ENCODE measurements around the gene THAP8.
"Not testable (repeated sequence)": the region's sequence is repeated elsewhere in the genome, so short reads cannot be mapped to it uniquely, and the experiment has no call there.

Gene THAP8

DNA sequence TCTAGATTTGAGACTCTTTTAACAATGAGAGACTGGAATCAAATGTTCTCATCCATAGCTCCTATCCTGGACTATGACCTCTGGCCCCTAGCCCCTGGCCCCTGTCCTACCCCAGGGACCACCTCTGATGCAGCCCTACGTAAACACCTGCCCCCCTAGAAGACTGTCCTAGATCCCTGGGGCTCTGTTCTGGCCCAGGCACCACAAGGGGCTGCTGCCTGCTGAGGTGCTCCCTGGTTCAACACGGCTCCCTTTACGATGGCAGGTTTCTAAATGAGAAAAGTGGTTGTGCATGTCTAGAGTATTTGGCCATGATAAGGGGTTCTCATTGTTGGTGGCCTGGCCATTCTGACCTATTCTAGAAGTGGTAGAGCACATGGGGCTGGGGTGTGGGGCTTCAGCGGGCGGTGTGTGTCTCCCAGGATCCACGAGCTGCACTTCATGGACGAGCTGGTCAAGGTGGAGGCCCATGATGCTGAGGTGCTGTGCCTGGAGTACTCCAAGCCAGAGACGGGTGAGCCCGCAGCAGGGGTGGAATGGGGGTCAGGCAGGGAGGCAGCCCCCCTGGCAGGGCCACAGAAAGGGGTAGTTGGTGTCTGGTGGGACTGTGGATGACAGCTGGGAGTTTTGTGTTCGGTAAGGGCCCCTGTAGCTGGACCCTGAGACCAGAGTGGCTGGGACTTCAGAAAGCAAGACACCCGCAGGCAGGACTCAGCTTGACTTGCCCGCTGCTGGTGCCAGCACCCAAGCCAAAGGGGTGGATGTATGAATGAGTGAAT, 30.3 kb upstream of the THAP8 start:
- DNase-seq (ENCODE audit: extremely low spot score): no peak
- TF ChIP-seq FOXK2 (IDR thresholded peaks at IDR 0.05): no peak
- TF ChIP-seq CTBP1 (IDR thresholded peaks at IDR 0.05; ENCODE audit: borderline replicate concordance): no peak
- TF ChIP-seq ZNF384 (IDR thresholded peaks at IDR 0.05): no peak
- TF ChIP-seq SUZ12 (IDR thresholded peaks at IDR 0.05): no peak
- TF ChIP-seq LEF1 (IDR thresholded peaks at IDR 0.05; ENCODE audit: borderline replicate concordance): no peak
- TF ChIP-seq FOXM1 (IDR thresholded peaks at IDR 0.05; ENCODE audit: borderline replicate concordance): no peak
- TF ChIP-seq BHLHE40 (IDR thresholded peaks at IDR 0.05; ENCODE audit: borderline replicate concordance): no peak
- CTCF ChIA-PET: no interaction called here
- POLR2A ChIA-PET: no interaction called here

DNA sequence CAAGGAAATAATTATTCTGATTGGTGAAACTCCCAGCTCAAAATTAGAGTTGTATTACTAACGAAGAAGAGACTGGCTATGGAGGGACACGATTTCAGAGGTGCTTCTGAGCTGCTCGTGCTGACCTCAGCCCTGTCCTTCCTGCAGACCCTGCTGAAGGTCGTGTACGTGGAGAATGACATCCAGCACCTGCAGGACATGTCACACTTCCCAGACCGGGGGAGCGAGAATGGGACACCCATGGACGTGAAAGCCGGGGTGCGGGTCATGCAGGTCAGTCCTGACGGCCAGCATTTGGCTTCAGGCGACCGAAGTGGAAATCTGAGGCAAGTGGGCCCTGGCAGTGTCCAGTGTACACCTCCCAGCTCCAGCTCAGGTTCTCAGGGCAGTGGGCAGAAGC, 28.8 kb upstream of the THAP8 start:
- ChIA-PET CTCF (no interaction called here), POLR2A (no interaction called here)

DNA sequence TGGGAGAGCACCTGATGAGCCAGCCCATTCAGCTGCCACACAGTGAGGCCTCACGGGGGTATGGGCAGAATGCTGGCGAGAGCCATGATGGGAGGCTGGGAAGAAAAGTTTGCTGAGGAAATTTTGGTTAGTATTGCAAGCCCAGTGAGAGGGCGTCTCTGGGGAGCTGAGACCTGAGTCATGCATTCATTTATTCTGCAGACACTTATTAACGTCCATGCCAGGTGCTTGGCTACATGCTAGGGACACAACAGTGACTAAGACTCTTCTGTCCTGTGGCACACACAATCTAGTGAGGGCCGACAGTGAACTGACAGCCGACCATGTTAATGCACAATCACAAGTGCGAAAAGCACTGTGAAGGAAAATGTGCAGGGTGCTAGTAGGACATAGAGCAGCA, 27.8 kb upstream of the THAP8 start:
- TF ChIP-seq FOXM1 (IDR thresholded peaks at IDR 0.05; ENCODE audit: borderline replicate concordance) (no peak), BHLHE40 (IDR thresholded peaks at IDR 0.05; ENCODE audit: borderline replicate concordance) (no peak), FOXK2 (IDR thresholded peaks at IDR 0.05) (no peak), ARNT (IDR thresholded peaks at IDR 0.05) (no peak), L3MBTL2 (conservative IDR thresholded peaks at IDR 0.05) (no peak), LEF1 (IDR thresholded peaks at IDR 0.05; ENCODE audit: borderline replicate concordance) (no peak), ZNF384 (IDR thresholded peaks at IDR 0.05) (no peak)
- ChIA-PET CTCF (no interaction called here), POLR2A (no interaction called here)
- no peak for DNase-seq (ENCODE audit: extremely low spot score)

More for the DNA sequence above, 28.8 kb upstream of the THAP8 start:
- DNase-seq (ENCODE audit: extremely low spot score): no peak
- no peak for TF ChIP-seq SP1 (IDR thresholded peaks at IDR 0.05)
- no peak for TF ChIP-seq ARNT (IDR thresholded peaks at IDR 0.05)
- no peak for TF ChIP-seq FOXA1 (IDR thresholded peaks at IDR 0.05)
- TF ChIP-seq ZNF384 (IDR thresholded peaks at IDR 0.05): no peak
- TF ChIP-seq TARDBP (IDR thresholded peaks at IDR 0.05): no peak
- TF ChIP-seq FOXK2 (IDR thresholded peaks at IDR 0.05): no peak
- no peak for TF ChIP-seq FOXM1 (IDR thresholded peaks at IDR 0.05; ENCODE audit: borderline replicate concordance)
- no peak for TF ChIP-seq CTBP1 (IDR thresholded peaks at IDR 0.05; ENCODE audit: borderline replicate concordance)
- no peak for TF ChIP-seq LEF1 (IDR thresholded peaks at IDR 0.05; ENCODE audit: borderline replicate concordance)
- TF ChIP-seq ELF4 (IDR thresholded peaks at IDR 0.05): no peak
- no peak for TF ChIP-seq HDGF (IDR thresholded peaks at IDR 0.05; ENCODE audit: borderline replicate concordance)

DNA sequence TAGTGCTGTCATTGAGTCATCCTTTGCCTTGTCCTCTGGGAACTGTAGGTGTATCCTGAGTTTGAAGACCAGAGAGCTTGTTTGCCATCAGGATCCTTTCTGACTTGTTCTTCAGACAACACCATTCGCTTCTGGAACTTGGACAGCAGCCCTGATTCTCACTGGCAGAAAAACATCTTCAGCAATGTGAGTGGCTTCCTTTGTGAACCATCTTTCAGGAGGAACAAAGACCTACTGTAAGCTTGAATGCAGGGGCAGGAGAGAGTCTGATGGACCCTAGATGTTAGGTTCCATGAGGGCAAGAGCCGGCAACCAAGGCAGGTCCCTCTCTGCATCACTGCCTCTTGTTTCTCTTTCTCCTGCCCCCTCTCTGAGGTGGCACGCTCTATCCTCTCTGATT, 27.3 kb upstream of the THAP8 start:
- CTCF ChIA-PET: no interaction called here
- POLR2A ChIA-PET: no interaction called here
- no peak for DNase-seq (ENCODE audit: extremely low spot score)
- TF ChIP-seq ARNT (IDR thresholded peaks at IDR 0.05): no peak
- TF ChIP-seq L3MBTL2 (conservative IDR thresholded peaks at IDR 0.05): no peak
- no peak for TF ChIP-seq FOXA1 (IDR thresholded peaks at IDR 0.05)
- no peak for TF ChIP-seq SUZ12 (IDR thresholded peaks at IDR 0.05)
- no peak for TF ChIP-seq FOXK2 (IDR thresholded peaks at IDR 0.05)
- TF ChIP-seq ZNF384 (IDR thresholded peaks at IDR 0.05): no peak
- TF ChIP-seq, protein P1, sequence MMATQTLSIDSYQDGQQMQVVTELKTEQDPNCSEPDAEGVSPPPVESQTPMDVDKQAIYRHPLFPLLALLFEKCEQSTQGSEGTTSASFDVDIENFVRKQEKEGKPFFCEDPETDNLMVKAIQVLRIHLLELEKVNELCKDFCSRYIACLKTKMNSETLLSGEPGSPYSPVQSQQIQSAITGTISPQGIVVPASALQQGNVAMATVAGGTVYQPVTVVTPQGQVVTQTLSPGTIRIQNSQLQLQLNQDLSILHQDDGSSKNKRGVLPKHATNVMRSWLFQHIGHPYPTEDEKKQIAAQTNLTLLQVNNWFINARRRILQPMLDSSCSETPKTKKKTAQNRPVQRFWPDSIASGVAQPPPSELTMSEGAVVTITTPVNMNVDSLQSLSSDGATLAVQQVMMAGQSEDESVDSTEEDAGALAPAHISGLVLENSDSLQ (IDR thresholded peaks at IDR 0.05): no peak
- TF ChIP-seq CTBP1 (IDR thresholded peaks at IDR 0.05; ENCODE audit: borderline replicate concordance): no peak
- TF ChIP-seq BHLHE40 (IDR thresholded peaks at IDR 0.05; ENCODE audit: borderline replicate concordance): no peak
- no peak for TF ChIP-seq ELF4 (IDR thresholded peaks at IDR 0.05)
- TF ChIP-seq SP1 (IDR thresholded peaks at IDR 0.05): no peak
- TF ChIP-seq LEF1 (IDR thresholded peaks at IDR 0.05; ENCODE audit: borderline replicate concordance): no peak
- TF ChIP-seq HDGF (IDR thresholded peaks at IDR 0.05; ENCODE audit: borderline replicate concordance): no peak
- TF ChIP-seq FOXM1 (IDR thresholded peaks at IDR 0.05; ENCODE audit: borderline replicate concordance): no peak
- no peak for TF ChIP-seq TARDBP (IDR thresholded peaks at IDR 0.05)
- no peak for TF ChIP-seq NFRKB (IDR thresholded peaks at IDR 0.05)

DNA sequence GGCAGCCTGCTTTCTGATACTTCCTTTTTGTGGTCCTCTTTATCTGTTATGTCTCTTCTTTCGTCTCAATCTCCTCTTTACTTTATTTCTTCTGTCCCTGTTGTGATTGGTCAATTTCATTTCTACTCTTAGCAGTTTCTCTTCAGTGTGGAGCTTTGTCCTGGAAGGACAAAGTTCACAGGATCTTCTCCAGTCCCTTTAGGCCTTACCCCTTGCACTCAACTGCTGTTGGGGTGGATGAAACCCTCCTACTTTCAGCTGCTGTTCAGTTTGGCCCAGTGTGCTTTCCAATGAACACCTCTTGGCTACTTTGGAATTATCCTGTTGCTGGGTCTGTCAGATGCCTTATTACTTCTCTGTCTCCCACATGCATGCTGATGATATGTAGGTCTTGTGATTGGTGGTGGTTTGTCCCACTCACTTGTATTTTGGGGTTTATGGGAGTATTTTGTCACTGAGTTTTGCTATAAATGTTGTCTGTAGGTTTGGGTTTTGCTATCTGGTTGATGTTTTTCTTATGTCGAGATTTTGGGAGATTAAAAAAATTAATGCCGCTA, 25.4 kb upstream of the THAP8 start:
- ChIA-PET CTCF (no interaction called here), POLR2A (no interaction called here)
- TF ChIP-seq BHLHE40 (IDR thresholded peaks at IDR 0.05; ENCODE audit: borderline replicate concordance) (no peak), FOXK2 (IDR thresholded peaks at IDR 0.05) (no peak)
- DNase-seq (ENCODE audit: extremely low spot score): no peak

DNA sequence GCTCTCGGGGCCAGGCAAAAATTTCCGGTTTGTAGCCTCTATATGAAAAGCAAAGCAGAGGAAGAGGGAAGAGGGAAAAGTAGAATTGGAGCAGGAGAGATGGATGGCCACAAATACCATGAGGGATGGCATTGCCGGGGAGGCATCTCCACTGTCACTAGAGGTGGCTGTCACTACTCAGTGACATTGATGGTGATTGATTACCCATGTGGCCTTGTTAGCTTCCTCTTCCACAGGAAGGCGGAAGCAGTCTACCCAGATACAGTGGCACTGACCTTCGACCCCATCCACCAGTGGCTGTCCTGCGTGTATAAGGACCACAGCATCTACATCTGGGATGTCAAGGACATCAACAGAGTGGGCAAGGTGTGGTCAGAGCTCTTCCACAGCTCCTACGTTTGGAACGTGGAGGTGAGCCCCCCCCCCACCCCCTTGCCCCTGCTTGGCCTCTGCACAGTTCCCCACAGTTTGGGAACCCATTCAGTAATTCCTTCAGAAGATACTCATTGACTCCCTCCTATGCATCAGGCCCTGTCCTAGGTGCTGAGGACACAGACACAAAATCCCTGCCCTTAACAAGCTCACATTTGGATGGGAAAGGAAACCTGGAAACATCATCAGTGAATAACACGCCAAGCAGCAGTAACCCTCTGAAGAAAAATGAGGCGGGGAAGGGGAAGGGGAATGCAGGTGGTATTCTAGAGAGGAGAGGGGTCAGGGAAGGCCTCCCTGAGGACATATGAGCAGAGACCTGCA, 19.2 kb upstream of the THAP8 start:
- CTCF ChIA-PET: no interaction called here
- POLR2A ChIA-PET: no interaction called here
- no peak for TF ChIP-seq ARNT (IDR thresholded peaks at IDR 0.05)
- no peak for TF ChIP-seq TARDBP (IDR thresholded peaks at IDR 0.05)
- TF ChIP-seq, protein P1 (IDR thresholded peaks at IDR 0.05): peak; percentile 63; the same call in 1 of the 2 replicates
- TF ChIP-seq ZNF384 (IDR thresholded peaks at IDR 0.05): no peak
- no peak for DNase-seq (ENCODE audit: extremely low spot score)

DNA sequence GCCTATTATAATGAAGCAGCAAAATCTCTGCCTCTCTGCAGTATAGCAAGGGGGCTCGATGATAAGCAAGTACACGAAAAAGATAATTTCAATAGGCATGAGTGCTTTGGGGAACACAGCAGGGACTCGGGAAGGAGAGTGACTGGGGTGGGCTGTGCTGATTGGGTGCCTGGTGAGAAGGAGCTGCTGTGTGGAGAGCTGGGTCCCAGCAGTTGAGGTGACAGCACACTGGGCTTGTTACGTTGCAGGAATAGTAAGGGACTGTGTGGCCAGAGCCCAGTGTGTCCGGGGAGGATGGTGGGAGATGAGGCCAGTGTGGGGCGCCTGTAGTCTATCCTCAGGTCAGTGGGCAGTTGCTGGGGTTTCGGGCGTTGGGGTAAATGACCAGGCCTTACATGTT, 18.0 kb upstream of the THAP8 start:
- TF ChIP-seq ZNF384 (IDR thresholded peaks at IDR 0.05): no peak
- no peak for TF ChIP-seq NFRKB (IDR thresholded peaks at IDR 0.05)
- TF ChIP-seq LEF1 (IDR thresholded peaks at IDR 0.05; ENCODE audit: borderline replicate concordance): no peak
- no peak for TF ChIP-seq ELF4 (IDR thresholded peaks at IDR 0.05)
- no peak for TF ChIP-seq HDGF (IDR thresholded peaks at IDR 0.05; ENCODE audit: borderline replicate concordance)
- TF ChIP-seq, protein P1 (IDR thresholded peaks at IDR 0.05): no peak
- no peak for TF ChIP-seq SP1 (IDR thresholded peaks at IDR 0.05)
- no peak for TF ChIP-seq TARDBP (IDR thresholded peaks at IDR 0.05)
- TF ChIP-seq BHLHE40 (IDR thresholded peaks at IDR 0.05; ENCODE audit: borderline replicate concordance): no peak
- no peak for TF ChIP-seq ARNT (IDR thresholded peaks at IDR 0.05)
- no peak for TF ChIP-seq L3MBTL2 (conservative IDR thresholded peaks at IDR 0.05)
- TF ChIP-seq CTBP1 (IDR thresholded peaks at IDR 0.05; ENCODE audit: borderline replicate concordance): no peak
- no peak for DNase-seq (ENCODE audit: extremely low spot score)
- CTCF ChIA-PET: no interaction called here
- POLR2A ChIA-PET: no interaction called here

DNA sequence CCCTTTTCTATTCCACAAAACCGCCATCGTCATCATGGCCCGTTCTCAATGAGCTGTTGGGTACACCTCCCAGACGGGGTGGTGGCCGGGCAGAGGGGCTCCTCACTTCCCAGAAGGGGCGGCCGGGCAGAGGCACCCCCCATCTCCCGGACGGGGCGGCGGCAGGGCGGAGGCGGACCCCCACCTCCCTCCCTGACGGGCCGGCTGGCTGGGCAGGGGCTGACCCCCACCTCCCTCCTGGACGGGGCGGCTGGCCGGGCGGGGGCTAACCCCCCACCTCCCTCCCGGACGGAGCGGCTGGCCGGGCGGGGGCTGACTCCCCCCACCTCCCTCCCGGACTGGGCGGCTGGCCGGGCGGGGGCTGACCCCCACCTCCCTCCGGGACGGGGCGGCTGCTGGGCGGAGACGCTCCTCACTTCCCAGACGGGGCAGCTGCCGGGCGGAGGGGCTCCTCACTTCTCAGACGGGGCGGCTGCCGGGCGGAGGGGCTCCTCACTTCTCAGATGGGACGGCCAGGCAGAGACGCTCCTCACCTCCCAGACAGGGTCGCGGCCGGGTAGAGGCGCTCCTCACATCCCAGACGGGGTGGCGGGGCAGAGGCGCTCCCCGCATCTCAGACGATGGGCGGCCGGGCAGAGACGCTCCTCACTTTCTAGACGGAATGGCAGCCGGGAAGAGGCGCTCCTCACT, 14.9 kb upstream of the THAP8 start:
- POLR2A ChIA-PET; DNase-seq (ENCODE audit: extremely low spot score); CTCF ChIA-PET: not testable (repeated sequence)
